WTC11 (cell line): ENCODE measurements around the gene SORCS2. TPM values are rescaled to one million over a fixed set of nuclear protein-coding genes. Genes with fewer than 3 reads are reported as not detected.

Experiments
- ATAC-seq: fragments of 200-7000 bp; cut with Tn5 transposase; 2 replicates; pipeline ENCODE4 v1.10.0; 2021; ENCODE audit warnings: mild to moderate bottlenecking, moderate library complexity
- CTCF ChIA-PET: fragments of 300-600 bp; sonication (Branson Sonifier 250); formaldehyde crosslinking; loops from one replicate; lab custom pipeline; 2021; ENCODE audit warnings: antibody characterized with exemption; lab: Charles Lee
- POLR2A ChIA-PET: fragments of 350-600 bp; sonication (Branson Sonifier 250); formaldehyde crosslinking; loops from one replicate; lab custom pipeline; 2021; ENCODE audit warnings: antibody characterized with exemption; lab: Charles Lee
- DNase-seq: peaks from one replicate; pipeline ENCODE4 v3.0.0; 2021; ENCODE audit warnings: low spot score
- H3K27ac Mint-ChIP-seq: 2 replicates; pipeline ENCODE4 v1.8.0; 2021; ENCODE audit warnings: mixed read lengths
- H3K27me3 Mint-ChIP-seq: 2 replicates; pipeline ENCODE4 v1.8.0; 2021; ENCODE audit warnings: low read depth, mild to moderate bottlenecking, moderate library complexity, mixed read lengths
- H3K36me3 Mint-ChIP-seq: 2 replicates; pipeline ENCODE4 v1.8.0; 2021; ENCODE audit warnings: mixed read lengths
- H3K4me1 Mint-ChIP-seq: 2 replicates; pipeline ENCODE4 v1.8.0; 2022; ENCODE audit warnings: mixed read lengths
- H3K4me3 Mint-ChIP-seq: 2 replicates; pipeline ENCODE4 v1.8.0; 2021; ENCODE audit warnings: mild to moderate bottlenecking, moderate library complexity, mixed read lengths
- H3K9me3 Mint-ChIP-seq: 2 replicates; pipeline ENCODE4 v1.8.0; 2021; ENCODE audit warnings: mixed read lengths
- CREB1 ChIP-seq: sonication (generic); formaldehyde crosslinking; IDR thresholded peaks from 2 replicates; pipeline ENCODE4 v1.8.0; 2023; ENCODE audit warnings: mild to moderate bottlenecking, missing genetic modification reagents
- CTCF ChIP-seq: fragments of 200-600 bp; IDR thresholded peaks from 2 replicates; pipeline ENCODE4 v1.8.0; 2022; ENCODE audit warnings: antibody characterized with exemption
- GRHL2 ChIP-seq: fragments of 250-450 bp; sonication (Bioruptor Pico); IDR thresholded peaks from 2 replicates; pipeline ENCODE4 v1.8.0; 2022; ENCODE audit warnings: mild to moderate bottlenecking, moderate library complexity; ENCODE audit not compliant: insufficient replicate concordance, severe bottlenecking
- JUN ChIP-seq: sonication (generic); formaldehyde crosslinking; IDR thresholded peaks from 2 replicates; pipeline ENCODE4 v1.8.0; 2023; ENCODE audit warnings: mild to moderate bottlenecking, missing genetic modification reagents
- KAT7 ChIP-seq: sonication (generic); formaldehyde crosslinking; IDR thresholded peaks from 2 replicates; pipeline ENCODE4 v1.8.1; 2023; ENCODE audit warnings: missing genetic modification reagents, mild to moderate bottlenecking, borderline replicate concordance
- MYBL2 ChIP-seq: sonication (generic); formaldehyde crosslinking; IDR thresholded peaks from 2 replicates; pipeline ENCODE4 v1.8.1; 2023; ENCODE audit warnings: mild to moderate bottlenecking, moderate library complexity, missing genetic modification reagents
- NR2C2 ChIP-seq: sonication (generic); formaldehyde crosslinking; IDR thresholded peaks from 2 replicates; pipeline ENCODE4 v1.8.0; 2022; ENCODE audit warnings: mild to moderate bottlenecking, missing genetic modification reagents
- PRDM15 ChIP-seq: sonication (generic); formaldehyde crosslinking; IDR thresholded peaks from 2 replicates; pipeline ENCODE4 v1.8.0; 2022; ENCODE audit warnings: missing genetic modification reagents
- SMAD4 ChIP-seq: sonication (generic); formaldehyde crosslinking; IDR thresholded peaks from 2 replicates; pipeline ENCODE4 v1.8.0; 2022; ENCODE audit warnings: mild to moderate bottlenecking, missing genetic modification reagents
- TCF7 ChIP-seq: sonication (generic); formaldehyde crosslinking; IDR thresholded peaks from 2 replicates; pipeline ENCODE4 v1.8.0; 2022; ENCODE audit warnings: mild to moderate bottlenecking, low read depth, missing genetic modification reagents, moderate library complexity
- ZNF263 ChIP-seq: sonication (generic); formaldehyde crosslinking; IDR thresholded peaks from 2 replicates; pipeline ENCODE4 v1.8.1; 2022; ENCODE audit warnings: low read depth, mild to moderate bottlenecking, moderate library complexity, missing genetic modification reagents
- total RNA-seq: library from RNA; stranded (reverse); gene quantifications from 3 replicates; pipeline ENCODE4 v1.2.3, GENCODE V29; 2021
- TF ChIP-seq, protein P1 (sequence below): sonication (generic); formaldehyde crosslinking; IDR thresholded peaks from 2 replicates; pipeline ENCODE4 v1.8.1; 2023; ENCODE audit warnings: mild to moderate bottlenecking, moderate library complexity, missing genetic modification reagents
- TF ChIP-seq, protein P2 (sequence below): sonication (generic); formaldehyde crosslinking; IDR thresholded peaks from 2 replicates; pipeline ENCODE4 v1.8.1; 2023; ENCODE audit warnings: mild to moderate bottlenecking, missing genetic modification reagents, borderline replicate concordance
- TF ChIP-seq, protein P3 (sequence below): fragments of 250-450 bp; sonication (Bioruptor Pico); IDR thresholded peaks from 2 replicates; pipeline ENCODE4 v2.1.2; 2022; ENCODE audit warnings: mild to moderate bottlenecking, moderate library complexity
- TF ChIP-seq, protein P4 (sequence below): fragments of 250-450 bp; sonication (Bioruptor Pico); conservative IDR thresholded peaks from 2 replicates; pipeline ENCODE4 v1.9.0; 2021; ENCODE audit warnings: mild to moderate bottlenecking
- TF ChIP-seq, protein P5 (sequence below): sonication (generic); formaldehyde crosslinking; IDR thresholded peaks from 2 replicates; pipeline ENCODE4 v1.8.0; 2023; ENCODE audit warnings: missing genetic modification reagents, mild to moderate bottlenecking, borderline replicate concordance

The SORCS2 gene
- total RNA-seq, 1 experiment from 2014 or later: 6.6 TPM

- Mint-ChIP-seq H3K9me3 (no peaks in the 10 kb centered on the region), H3K27me3 (no peaks in the 10 kb centered on the region), H3K27ac (no peak overlapping the region)
- ATAC-seq: no peak
- POLR2A ChIA-PET: no interaction called here
- TF ChIP-seq NR2C2 (CRISPR knock-in tag): no peak
- TF ChIP-seq, protein P1, sequence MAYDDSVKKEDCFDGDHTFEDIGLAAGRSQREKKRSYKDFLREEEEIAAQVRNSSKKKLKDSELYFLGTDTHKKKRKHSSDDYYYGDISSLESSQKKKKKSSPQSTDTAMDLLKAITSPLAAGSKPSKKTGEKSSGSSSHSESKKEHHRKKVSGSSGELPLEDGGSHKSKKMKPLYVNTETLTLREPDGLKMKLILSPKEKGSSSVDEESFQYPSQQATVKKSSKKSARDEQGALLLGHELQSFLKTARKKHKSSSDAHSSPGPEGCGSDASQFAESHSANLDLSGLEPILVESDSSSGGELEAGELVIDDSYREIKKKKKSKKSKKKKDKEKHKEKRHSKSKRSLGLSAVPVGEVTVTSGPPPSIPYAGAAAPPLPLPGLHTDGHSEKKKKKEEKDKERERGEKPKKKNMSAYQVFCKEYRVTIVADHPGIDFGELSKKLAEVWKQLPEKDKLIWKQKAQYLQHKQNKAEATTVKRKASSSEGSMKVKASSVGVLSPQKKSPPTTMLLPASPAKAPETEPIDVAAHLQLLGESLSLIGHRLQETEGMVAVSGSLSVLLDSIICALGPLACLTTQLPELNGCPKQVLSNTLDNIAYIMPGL (CRISPR knock-in tag): no peak
- no peak for TF ChIP-seq PRDM15
- TF ChIP-seq, protein P2, sequence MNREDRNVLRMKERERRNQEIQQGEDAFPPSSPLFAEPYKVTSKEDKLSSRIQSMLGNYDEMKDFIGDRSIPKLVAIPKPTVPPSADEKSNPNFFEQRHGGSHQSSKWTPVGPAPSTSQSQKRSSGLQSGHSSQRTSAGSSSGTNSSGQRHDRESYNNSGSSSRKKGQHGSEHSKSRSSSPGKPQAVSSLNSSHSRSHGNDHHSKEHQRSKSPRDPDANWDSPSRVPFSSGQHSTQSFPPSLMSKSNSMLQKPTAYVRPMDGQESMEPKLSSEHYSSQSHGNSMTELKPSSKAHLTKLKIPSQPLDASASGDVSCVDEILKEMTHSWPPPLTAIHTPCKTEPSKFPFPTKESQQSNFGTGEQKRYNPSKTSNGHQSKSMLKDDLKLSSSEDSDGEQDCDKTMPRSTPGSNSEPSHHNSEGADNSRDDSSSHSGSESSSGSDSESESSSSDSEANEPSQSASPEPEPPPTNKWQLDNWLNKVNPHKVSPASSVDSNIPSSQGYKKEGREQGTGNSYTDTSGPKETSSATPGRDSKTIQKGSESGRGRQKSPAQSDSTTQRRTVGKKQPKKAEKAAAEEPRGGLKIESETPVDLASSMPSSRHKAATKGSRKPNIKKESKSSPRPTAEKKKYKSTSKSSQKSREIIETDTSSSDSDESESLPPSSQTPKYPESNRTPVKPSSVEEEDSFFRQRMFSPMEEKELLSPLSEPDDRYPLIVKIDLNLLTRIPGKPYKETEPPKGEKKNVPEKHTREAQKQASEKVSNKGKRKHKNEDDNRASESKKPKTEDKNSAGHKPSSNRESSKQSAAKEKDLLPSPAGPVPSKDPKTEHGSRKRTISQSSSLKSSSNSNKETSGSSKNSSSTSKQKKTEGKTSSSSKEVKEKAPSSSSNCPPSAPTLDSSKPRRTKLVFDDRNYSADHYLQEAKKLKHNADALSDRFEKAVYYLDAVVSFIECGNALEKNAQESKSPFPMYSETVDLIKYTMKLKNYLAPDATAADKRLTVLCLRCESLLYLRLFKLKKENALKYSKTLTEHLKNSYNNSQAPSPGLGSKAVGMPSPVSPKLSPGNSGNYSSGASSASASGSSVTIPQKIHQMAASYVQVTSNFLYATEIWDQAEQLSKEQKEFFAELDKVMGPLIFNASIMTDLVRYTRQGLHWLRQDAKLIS (CRISPR knock-in tag): no peak
- TF ChIP-seq TCF7: no peak
- TF ChIP-seq, all 79 proteins: peak for 0
- H3K4me3 Mint-ChIP-seq: no peak overlapping the region
- no peaks in the 10 kb centered on the region for H3K36me3 Mint-ChIP-seq
- H3K4me1 Mint-ChIP-seq: no peaks in the 10 kb centered on the region
- CTCF ChIA-PET: no interaction called here
- DNase-seq: no peak
Observed at GRCh38 chr4:7478665-7479064, 286.3 kb downstream of the SORCS2 start.

- no peaks in the 10 kb centered on the region for H3K36me3 Mint-ChIP-seq
- peaks cover 12% of the 10 kb centered on the region for H3K4me1 Mint-ChIP-seq
- H3K27me3 Mint-ChIP-seq: no peaks in the 10 kb centered on the region
- ChIA-PET POLR2A (no interaction called here), CTCF (no interaction called here)
- H3K27ac Mint-ChIP-seq: no peak overlapping the region
- no peak overlapping the region for H3K4me3 Mint-ChIP-seq
- no peak for ATAC-seq
- no peak for DNase-seq
- no peaks in the 10 kb centered on the region for H3K9me3 Mint-ChIP-seq
- TF ChIP-seq, protein P3, sequence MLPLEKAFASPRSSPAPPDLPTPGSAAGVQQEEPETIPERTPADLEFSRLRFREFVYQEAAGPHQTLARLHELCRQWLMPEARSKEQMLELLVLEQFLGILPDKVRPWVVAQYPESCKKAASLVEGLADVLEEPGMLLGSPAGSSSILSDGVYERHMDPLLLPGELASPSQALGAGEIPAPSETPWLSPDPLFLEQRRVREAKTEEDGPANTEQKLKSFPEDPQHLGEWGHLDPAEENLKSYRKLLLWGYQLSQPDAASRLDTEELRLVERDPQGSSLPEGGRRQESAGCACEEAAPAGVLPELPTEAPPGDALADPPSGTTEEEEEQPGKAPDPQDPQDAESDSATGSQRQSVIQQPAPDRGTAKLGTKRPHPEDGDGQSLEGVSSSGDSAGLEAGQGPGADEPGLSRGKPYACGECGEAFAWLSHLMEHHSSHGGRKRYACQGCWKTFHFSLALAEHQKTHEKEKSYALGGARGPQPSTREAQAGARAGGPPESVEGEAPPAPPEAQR: no peak
- TF ChIP-seq SMAD4 (CRISPR knock-in tag) (no peak), GRHL2 (CRISPR knock-in tag) (no peak), CREB1 (no peak), CTCF (no peak), MYBL2 (CRISPR knock-in tag) (no peak), ZNF263 (CRISPR knock-in tag) (no peak), JUN (no peak), KAT7 (CRISPR knock-in tag) (no peak)
- TF ChIP-seq, protein P4, sequence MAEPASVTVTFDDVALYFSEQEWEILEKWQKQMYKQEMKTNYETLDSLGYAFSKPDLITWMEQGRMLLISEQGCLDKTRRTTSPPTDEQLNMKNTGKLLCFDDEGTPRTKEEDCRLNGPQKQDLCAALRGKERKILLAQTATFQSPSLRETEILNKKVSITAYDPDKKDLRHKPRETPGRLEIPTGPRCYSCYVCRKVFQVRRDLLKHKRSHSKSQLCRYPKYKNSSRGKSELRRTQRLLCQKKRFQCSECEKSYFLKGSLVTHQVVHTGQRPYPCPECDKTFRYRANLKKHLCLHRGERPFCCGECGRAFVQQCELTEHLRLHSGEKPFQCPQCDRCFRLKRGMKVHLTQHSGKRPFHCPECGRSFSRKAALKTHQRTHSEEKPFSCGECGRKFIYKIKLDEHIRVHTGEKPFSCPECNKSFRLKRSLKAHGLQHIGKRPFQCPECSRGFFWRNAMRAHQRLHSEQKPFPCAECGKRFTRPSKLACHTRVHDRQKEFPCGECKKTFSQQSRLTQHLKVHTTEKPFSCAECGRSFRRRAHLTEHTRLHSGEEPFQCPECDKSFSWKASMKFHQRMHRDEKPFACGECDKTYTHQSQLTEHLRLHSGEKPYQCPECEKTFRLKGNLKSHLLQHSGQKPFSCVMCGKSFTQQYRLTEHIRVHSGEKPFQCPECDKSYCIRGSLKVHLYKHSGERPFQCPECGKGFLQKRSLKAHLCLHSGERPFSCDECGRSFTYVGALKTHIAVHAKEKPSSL (CRISPR knock-in tag): no peak
- TF ChIP-seq, protein P5, sequence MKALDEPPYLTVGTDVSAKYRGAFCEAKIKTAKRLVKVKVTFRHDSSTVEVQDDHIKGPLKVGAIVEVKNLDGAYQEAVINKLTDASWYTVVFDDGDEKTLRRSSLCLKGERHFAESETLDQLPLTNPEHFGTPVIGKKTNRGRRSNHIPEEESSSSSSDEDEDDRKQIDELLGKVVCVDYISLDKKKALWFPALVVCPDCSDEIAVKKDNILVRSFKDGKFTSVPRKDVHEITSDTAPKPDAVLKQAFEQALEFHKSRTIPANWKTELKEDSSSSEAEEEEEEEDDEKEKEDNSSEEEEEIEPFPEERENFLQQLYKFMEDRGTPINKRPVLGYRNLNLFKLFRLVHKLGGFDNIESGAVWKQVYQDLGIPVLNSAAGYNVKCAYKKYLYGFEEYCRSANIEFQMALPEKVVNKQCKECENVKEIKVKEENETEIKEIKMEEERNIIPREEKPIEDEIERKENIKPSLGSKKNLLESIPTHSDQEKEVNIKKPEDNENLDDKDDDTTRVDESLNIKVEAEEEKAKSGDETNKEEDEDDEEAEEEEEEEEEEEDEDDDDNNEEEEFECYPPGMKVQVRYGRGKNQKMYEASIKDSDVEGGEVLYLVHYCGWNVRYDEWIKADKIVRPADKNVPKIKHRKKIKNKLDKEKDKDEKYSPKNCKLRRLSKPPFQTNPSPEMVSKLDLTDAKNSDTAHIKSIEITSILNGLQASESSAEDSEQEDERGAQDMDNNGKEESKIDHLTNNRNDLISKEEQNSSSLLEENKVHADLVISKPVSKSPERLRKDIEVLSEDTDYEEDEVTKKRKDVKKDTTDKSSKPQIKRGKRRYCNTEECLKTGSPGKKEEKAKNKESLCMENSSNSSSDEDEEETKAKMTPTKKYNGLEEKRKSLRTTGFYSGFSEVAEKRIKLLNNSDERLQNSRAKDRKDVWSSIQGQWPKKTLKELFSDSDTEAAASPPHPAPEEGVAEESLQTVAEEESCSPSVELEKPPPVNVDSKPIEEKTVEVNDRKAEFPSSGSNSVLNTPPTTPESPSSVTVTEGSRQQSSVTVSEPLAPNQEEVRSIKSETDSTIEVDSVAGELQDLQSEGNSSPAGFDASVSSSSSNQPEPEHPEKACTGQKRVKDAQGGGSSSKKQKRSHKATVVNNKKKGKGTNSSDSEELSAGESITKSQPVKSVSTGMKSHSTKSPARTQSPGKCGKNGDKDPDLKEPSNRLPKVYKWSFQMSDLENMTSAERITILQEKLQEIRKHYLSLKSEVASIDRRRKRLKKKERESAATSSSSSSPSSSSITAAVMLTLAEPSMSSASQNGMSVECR (CRISPR knock-in tag): no peak
Observed at GRCh38 chr4:7480423-7480822, 288.1 kb downstream of the SORCS2 start.
